Measurements from ENCODE around the gene LRRC7. TPM values are rescaled to one million over a fixed set of nuclear protein-coding genes. Genes with fewer than 3 reads are reported as not detected.

The LRRC7 gene
- total and polyA plus RNA-seq, 2 of the 13 experiments (the other 11 are each of a cell fraction or from before 2014, with no cell fraction given), result not detected

GRCh38 chr1:69846267-69846666 lies 278.5 kb downstream of the LRRC7 start (continued):
- TF ChIP-seq ZNF30 (CRISPR knock-in tag; IDR thresholded peaks at IDR 0.05), result no peak
- TF ChIP-seq ZNF879 (CRISPR knock-in tag; IDR thresholded peaks at IDR 0.05), result no peak

GRCh38 chr1:69847670-69848069 lies 279.9 kb downstream of the LRRC7 start:
- H3K9ac ChIP-seq (ENCODE audit: insufficient read depth, low read depth, low read length), result no peak overlapping the region
- no peak for TF ChIP-seq ZNF776 (CRISPR knock-in tag; IDR thresholded peaks at IDR 0.05)
- TF ChIP-seq ZNF570 (CRISPR knock-in tag; IDR thresholded peaks at IDR 0.05; ENCODE audit: borderline replicate concordance), result no peak
- TF ChIP-seq HIVEP1 (CRISPR knock-in tag; IDR thresholded peaks at IDR 0.05), result no peak
- TF ChIP-seq ZNF747 (CRISPR knock-in tag; IDR thresholded peaks at IDR 0.05; ENCODE audit: borderline replicate concordance), result no peak
- TF ChIP-seq GPN1 (CRISPR knock-in tag; IDR thresholded peaks at IDR 0.05; ENCODE audit: borderline replicate concordance), result no peak
- no peak for TF ChIP-seq ZNF607 (CRISPR knock-in tag; IDR thresholded peaks at IDR 0.05; ENCODE audit: borderline replicate concordance)
- TF ChIP-seq CEBPG (CRISPR knock-in tag; IDR thresholded peaks at IDR 0.05), result no peak
- TF ChIP-seq ZNF160 (CRISPR knock-in tag; IDR thresholded peaks at IDR 0.05), result no peak
- no peak for TF ChIP-seq ZNF883 (CRISPR knock-in tag; IDR thresholded peaks at IDR 0.05; ENCODE audit: not compliant biosample characterization)
- TF ChIP-seq ZNF816 (CRISPR knock-in tag; IDR thresholded peaks at IDR 0.05; ENCODE audit: borderline replicate concordance), result no peak
- TF ChIP-seq ZBTB33 (CRISPR knock-in tag; IDR thresholded peaks at IDR 0.05), result no peak
- no peak for TF ChIP-seq YEATS2 (CRISPR knock-in tag; IDR thresholded peaks at IDR 0.05; ENCODE audit: borderline replicate concordance)
- no peak for TF ChIP-seq POLR2A (IDR thresholded peaks at IDR 0.05; ENCODE audit: insufficient read depth in 1 of 2, low read depth in 2 of 2, low read length in 2 of 2)
- H3K27ac ChIP-seq (ENCODE audit: extremely low read length, insufficient read depth, low read length), result no peak overlapping the region
- in situ Hi-C loops (cut with HindIII; ENCODE audit: extremely low pct_ligation_motif_present, low pct_unique_long_range_greater_than_20kb), result no loop called here
- ChIA-PET POLR2A (no interaction called here), CTCF (ENCODE audit: low intra/inter-chr PET ratio, low total read pairs) (no interaction called here)
- no peaks in the 10 kb centered on the region for H4K20me1 ChIP-seq (ENCODE audit: insufficient read depth, low read length)
- H3K27me3 ChIP-seq (ENCODE audit: control insufficient read depth in 1 of 2, insufficient read depth in 2 of 2, low read length in 2 of 2), result no peaks in the 10 kb centered on the region
- H3K79me2 ChIP-seq (ENCODE audit: insufficient read depth, low read length), result no peaks in the 10 kb centered on the region
- no TSS peak for BruUV-seq (replicated peaks)
- FAIRE-seq (no peak), ATAC-seq (no peak), DNase-seq (ENCODE audit: low spot score) (no peak)
- H3K4me1 ChIP-seq (ENCODE audit: insufficient read depth, low read length), result no peaks in the 10 kb centered on the region
- intact Hi-C loops (cut with micrococcal nuclease; ENCODE audit: unreplicated experiment), result no loop called here
- H3K4me3 ChIP-seq (replicated peaks in 1 of 3; ENCODE audit: insufficient read depth in 1 of 3, low read depth in 2 of 3, low read length in 3 of 3), result no peak overlapping the region
- no peak overlapping the region for H3K4me2 ChIP-seq (ENCODE audit: low read depth, low read length)
- H3K36me3 ChIP-seq (replicated peaks in 1 of 2; ENCODE audit: control insufficient read depth in 1 of 2, insufficient read depth in 2 of 2, low read length in 2 of 2), result no peaks in the 10 kb centered on the region
- H3K9me3 ChIP-seq (ENCODE audit: low read length), result no peaks in the 10 kb centered on the region
- H2AFZ ChIP-seq (ENCODE audit: low read length), result no peak overlapping the region
- WGBS (ENCODE audit: low lambda C conversion rate), result 9% methylated on average over 4 of the region's 4 CpGs

Data from HepG2 (cell line).